ENCODE data around the gene TMEM106B. TPM values are rescaled to one million over a fixed set of nuclear protein-coding genes. Genes with fewer than 3 reads are reported as not detected.
"Not testable (repeated sequence)": the region's sequence is repeated elsewhere in the genome, so short reads cannot be mapped to it uniquely, and the experiment has no call there.

TMEM106B gene
- total and polyA plus RNA-seq, 2 donors = 33.3 to 134 TPM

DNA sequence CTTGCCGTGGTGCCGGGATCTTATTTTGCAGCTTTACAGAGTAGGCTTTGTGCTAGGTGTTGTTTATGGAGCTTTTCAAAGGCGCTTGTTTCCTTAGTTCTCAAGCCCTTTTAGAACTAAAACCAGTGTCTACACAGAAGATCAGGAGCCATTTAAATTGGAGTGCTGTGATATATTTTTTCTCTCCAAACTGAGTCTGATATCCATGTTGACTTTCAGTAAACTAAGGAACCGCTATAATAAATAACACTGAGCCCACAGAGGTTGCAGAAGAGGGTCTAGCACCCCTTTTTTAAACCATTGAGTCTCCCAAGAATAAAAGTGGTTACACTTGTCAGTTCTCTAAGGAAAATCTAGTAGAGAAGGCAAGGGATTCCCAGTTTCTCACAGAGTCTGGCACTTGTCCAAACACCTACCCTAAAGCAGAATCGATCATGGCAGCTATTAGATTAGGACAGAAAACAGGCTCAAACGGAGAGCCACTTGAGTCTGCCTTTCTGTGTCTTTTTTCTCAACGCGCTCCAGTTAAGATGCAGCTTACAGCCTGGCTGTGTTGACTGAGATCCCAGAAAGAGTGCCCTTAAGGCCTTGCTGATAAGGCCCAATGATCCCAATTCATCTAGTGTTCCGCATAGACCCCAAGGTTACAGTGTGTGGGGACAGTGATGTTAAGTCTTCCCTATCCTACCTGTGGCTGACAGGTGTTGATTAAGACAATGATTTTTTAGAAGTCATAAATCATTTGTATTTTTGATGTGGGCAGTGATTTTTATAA is 804 bp downstream of the TMEM106B start:
- no peaks in the 10 kb centered on the region for H3K4me1 ChIP-seq (ENCODE audit: insufficient read depth)
- peak; percentile 36 for DNase-seq (ENCODE audit: extremely low spot score)
- H3K4me3 ChIP-seq (ENCODE audit: low read depth, low read length) = peak overlapping the region; percentile 73
- H3K27ac ChIP-seq (ENCODE audit: low read depth) = peak overlapping the region; percentile 92
- H3K36me3 ChIP-seq (ENCODE audit: insufficient read depth) = peaks cover 3% of the 10 kb centered on the region
- 15% methylated on average over 9 of the region's 9 CpGs for WGBS

DNA sequence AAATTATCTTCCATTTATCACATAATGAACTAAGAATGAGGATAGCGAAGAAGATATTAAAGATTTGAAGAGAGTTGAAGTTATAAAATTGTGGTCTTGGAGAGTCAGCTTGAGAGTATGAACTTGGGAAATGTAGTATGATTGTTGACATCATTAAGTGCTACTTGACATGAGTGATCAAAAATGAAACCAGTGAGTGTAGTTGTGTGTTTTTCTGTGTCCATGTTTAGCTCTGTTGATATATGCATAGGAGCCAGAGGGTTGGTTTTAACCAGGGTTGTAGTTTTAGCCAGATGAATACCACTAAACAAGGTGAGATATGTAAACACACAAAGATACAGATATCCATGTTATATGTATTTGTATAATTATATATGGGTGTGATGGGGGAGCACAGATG is 6.2 kb downstream of the TMEM106B start:
- no peak overlapping the region for H3K27ac ChIP-seq (ENCODE audit: low read depth)
- no peak for DNase-seq (ENCODE audit: extremely low spot score)
- H3K4me1 ChIP-seq (ENCODE audit: insufficient read depth) = no peaks in the 10 kb centered on the region
- 97% methylated on average over 1 of the region's 1 CpG for WGBS
- no peak overlapping the region for H3K4me3 ChIP-seq (ENCODE audit: low read depth, low read length)
- peaks cover 3% of the 10 kb centered on the region for H3K36me3 ChIP-seq (ENCODE audit: insufficient read depth)

GRCh38 chr7:12220389-12221046 is 9.4 kb downstream of the TMEM106B start:
- Histone ChIP-seq H3K4me1 (ENCODE audit: insufficient read depth) (no peaks in the 10 kb centered on the region), H3K27ac (ENCODE audit: low read depth) (no peak overlapping the region), H3K4me3 (ENCODE audit: low read depth, low read length) (no peak overlapping the region), H3K36me3 (ENCODE audit: insufficient read depth) (peaks cover under 1% of the 10 kb centered on the region)
- DNase-seq (ENCODE audit: extremely low spot score) = no peak
- WGBS = 84% methylated on average over 1 of the region's 1 CpG

- DNase-seq (ENCODE audit: extremely low spot score) = no peak
- no peaks in the 10 kb centered on the region for H3K4me1 ChIP-seq (ENCODE audit: insufficient read depth)
- H3K27ac ChIP-seq (ENCODE audit: low read depth) = no peak overlapping the region
- no peak overlapping the region for H3K4me3 ChIP-seq (ENCODE audit: low read depth, low read length)
- no peaks in the 10 kb centered on the region for H3K36me3 ChIP-seq (ENCODE audit: insufficient read depth)
Observed at GRCh38 chr7:12221414-12221813, 10.3 kb downstream of the TMEM106B start.

GRCh38 chr7:12222889-12223579 is 11.9 kb downstream of the TMEM106B start:
- WGBS = 51% methylated on average over 1 of the region's 1 CpG

GRCh38 chr7:12225017-12225416 is 13.9 kb downstream of the TMEM106B start:
- H3K36me3 ChIP-seq (ENCODE audit: insufficient read depth); DNase-seq (ENCODE audit: extremely low spot score); H3K4me1 ChIP-seq (ENCODE audit: insufficient read depth); H3K27ac ChIP-seq (ENCODE audit: low read depth); H3K4me3 ChIP-seq (ENCODE audit: low read depth, low read length): not testable (repeated sequence)
- WGBS = 93% methylated on average over 7 of the region's 7 CpGs

More at GRCh38 chr7:12222889-12223579, 11.9 kb downstream of the TMEM106B start:
- Histone ChIP-seq H3K4me3 (ENCODE audit: low read depth, low read length) (no peak overlapping the region), H3K4me1 (ENCODE audit: insufficient read depth) (no peaks in the 10 kb centered on the region), H3K36me3 (ENCODE audit: insufficient read depth) (no peaks in the 10 kb centered on the region), H3K27ac (ENCODE audit: low read depth) (no peak overlapping the region)
- no peak for DNase-seq (ENCODE audit: extremely low spot score)

GRCh38 chr7:12226756-12227155 is 15.7 kb downstream of the TMEM106B start:
- WGBS = 51% methylated on average over 2 of the region's 2 CpGs
- Histone ChIP-seq H3K36me3 (ENCODE audit: insufficient read depth) (no peaks in the 10 kb centered on the region), H3K4me3 (ENCODE audit: low read depth, low read length) (no peak overlapping the region), H3K4me1 (ENCODE audit: insufficient read depth) (no peaks in the 10 kb centered on the region), H3K27ac (ENCODE audit: low read depth) (no peak overlapping the region)
- DNase-seq (ENCODE audit: extremely low spot score) = no peak

DNA sequence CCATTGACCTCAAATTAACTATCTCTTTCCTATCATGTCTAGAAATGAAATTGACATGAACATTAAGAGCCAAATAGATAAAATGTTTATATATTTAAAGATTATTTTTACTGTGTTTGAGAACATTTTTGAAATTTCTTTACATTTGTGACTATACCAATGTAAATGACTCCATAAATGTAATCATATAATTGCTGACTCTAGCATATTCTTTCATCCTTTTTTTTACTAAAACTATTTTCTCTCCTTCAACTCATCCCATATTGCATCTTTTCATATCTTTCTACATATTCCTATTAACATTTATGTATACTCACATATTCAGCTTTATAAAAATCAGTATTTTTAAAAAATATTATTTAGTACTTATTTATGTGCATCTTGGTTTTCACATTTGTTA is 16.9 kb downstream of the TMEM106B start:
- no peaks in the 10 kb centered on the region for H3K4me1 ChIP-seq (ENCODE audit: insufficient read depth)
- no peak overlapping the region for H3K27ac ChIP-seq (ENCODE audit: low read depth)
- no peaks in the 10 kb centered on the region for H3K36me3 ChIP-seq (ENCODE audit: insufficient read depth)
- no peak for DNase-seq (ENCODE audit: extremely low spot score)
- H3K4me3 ChIP-seq (ENCODE audit: low read depth, low read length) = no peak overlapping the region

GRCh38 chr7:12229046-12229445 is 18.0 kb downstream of the TMEM106B start:
- no peaks in the 10 kb centered on the region for H3K36me3 ChIP-seq (ENCODE audit: insufficient read depth)

GRCh38 chr7:12231097-12231496 is 20.0 kb downstream of the TMEM106B start:
- H3K27ac ChIP-seq (ENCODE audit: low read depth) = no peak overlapping the region
- H3K4me3 ChIP-seq (ENCODE audit: low read depth, low read length) = no peak overlapping the region
- 88% methylated on average over 2 of the region's 2 CpGs for WGBS
- no peaks in the 10 kb centered on the region for H3K36me3 ChIP-seq (ENCODE audit: insufficient read depth)
- DNase-seq (ENCODE audit: extremely low spot score) = no peak
- no peaks in the 10 kb centered on the region for H3K4me1 ChIP-seq (ENCODE audit: insufficient read depth)

More at GRCh38 chr7:12229046-12229445, 18.0 kb downstream of the TMEM106B start:
- DNase-seq (ENCODE audit: extremely low spot score) = no peak
- H3K4me1 ChIP-seq (ENCODE audit: insufficient read depth) = no peaks in the 10 kb centered on the region
- H3K27ac ChIP-seq (ENCODE audit: low read depth) = no peak overlapping the region
- no peak overlapping the region for H3K4me3 ChIP-seq (ENCODE audit: low read depth, low read length)

DNA sequence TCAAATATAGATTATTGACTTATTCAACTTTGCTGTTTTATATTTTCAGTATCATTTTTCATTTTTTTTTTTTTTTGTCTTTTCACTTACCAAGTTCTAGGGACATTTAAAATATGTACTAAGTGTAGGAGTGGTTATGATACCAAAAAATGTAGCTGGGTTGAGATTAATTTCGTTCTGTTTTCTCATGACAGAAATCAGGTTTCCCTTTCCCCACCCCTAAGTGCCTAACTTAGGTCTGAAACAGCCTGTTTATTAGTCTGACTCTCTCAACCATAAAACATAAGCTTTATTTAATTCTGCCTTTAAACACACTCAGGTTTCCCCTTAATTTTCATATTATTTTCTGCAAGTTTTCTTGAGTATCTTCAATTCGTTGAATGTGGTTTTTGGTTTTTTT is 22.1 kb downstream of the TMEM106B start:
- H3K4me3 ChIP-seq (ENCODE audit: low read depth, low read length) = no peak overlapping the region
- no peak for DNase-seq (ENCODE audit: extremely low spot score)
- H3K36me3 ChIP-seq (ENCODE audit: insufficient read depth) = no peaks in the 10 kb centered on the region
- no peaks in the 10 kb centered on the region for H3K4me1 ChIP-seq (ENCODE audit: insufficient read depth)
- 88% methylated on average over 2 of the region's 2 CpGs for WGBS
- H3K27ac ChIP-seq (ENCODE audit: low read depth) = no peak overlapping the region

DNA sequence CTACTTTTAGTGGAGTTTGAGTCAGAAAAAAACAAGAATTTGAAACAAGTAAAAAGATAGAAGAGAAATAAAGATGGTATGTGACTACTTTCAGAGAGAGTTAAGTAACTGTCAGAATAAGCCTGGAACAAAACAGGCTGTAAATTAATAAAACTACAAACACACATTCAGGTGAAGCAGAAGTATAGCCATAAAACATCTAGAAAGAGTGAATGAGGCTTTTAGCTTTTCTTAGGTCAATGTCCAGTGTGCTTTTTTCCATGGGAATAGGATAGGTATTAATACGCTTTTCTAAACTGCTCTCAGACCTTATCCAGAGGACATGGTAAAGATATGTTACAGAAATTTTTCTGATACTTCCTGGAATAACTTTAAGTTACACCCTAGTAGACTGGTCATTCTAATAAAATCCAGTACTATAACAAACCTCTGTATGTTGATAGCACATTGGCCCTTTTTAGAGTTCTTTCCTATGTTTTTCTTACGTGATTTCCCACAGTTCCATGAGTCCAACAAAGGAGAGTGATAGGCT is 23.3 kb downstream of the TMEM106B start:
- Histone ChIP-seq H3K27ac (ENCODE audit: low read depth) (no peak overlapping the region), H3K36me3 (ENCODE audit: insufficient read depth) (no peaks in the 10 kb centered on the region), H3K4me1 (ENCODE audit: insufficient read depth) (no peaks in the 10 kb centered on the region), H3K4me3 (ENCODE audit: low read depth, low read length) (no peak overlapping the region)
- no peak for DNase-seq (ENCODE audit: extremely low spot score)
- 95% methylated on average over 2 of the region's 2 CpGs for WGBS

GRCh38 chr7:12235970-12236369 is 24.9 kb downstream of the TMEM106B start:
- no peak overlapping the region for H3K4me3 ChIP-seq (ENCODE audit: low read depth, low read length)
- H3K4me1 ChIP-seq (ENCODE audit: insufficient read depth) = no peaks in the 10 kb centered on the region
- 98% methylated on average over 1 of the region's 1 CpG for WGBS
- H3K27ac ChIP-seq (ENCODE audit: low read depth) = no peak overlapping the region
- H3K36me3 ChIP-seq (ENCODE audit: insufficient read depth) = no peaks in the 10 kb centered on the region
- no peak for DNase-seq (ENCODE audit: extremely low spot score)

GRCh38 chr7:12237007-12237406 is 25.9 kb downstream of the TMEM106B start:
- no peaks in the 10 kb centered on the region for H3K36me3 ChIP-seq (ENCODE audit: insufficient read depth)

More at GRCh38 chr7:12237007-12237406, 25.9 kb downstream of the TMEM106B start:
- H3K27ac ChIP-seq (ENCODE audit: low read depth) = no peak overlapping the region
- H3K4me3 ChIP-seq (ENCODE audit: low read depth, low read length) = no peak overlapping the region
- H3K4me1 ChIP-seq (ENCODE audit: insufficient read depth) = no peaks in the 10 kb centered on the region
- no peak for DNase-seq (ENCODE audit: extremely low spot score)
- WGBS = 98% methylated on average over 1 of the region's 1 CpG
